GM19372 (cell line): ENCODE results near the gene MAPK8IP1.

Source experiments
- ATAC-seq: cut with Tn5 transposase; IDR thresholded peaks from one replicate; pipeline ENCODE4 v1.9.1; 2021; ENCODE audit warnings: mild to moderate bottlenecking, low read depth, moderate library complexity; ENCODE audit not compliant: unreplicated experiment

Gene MAPK8IP1

DNA sequence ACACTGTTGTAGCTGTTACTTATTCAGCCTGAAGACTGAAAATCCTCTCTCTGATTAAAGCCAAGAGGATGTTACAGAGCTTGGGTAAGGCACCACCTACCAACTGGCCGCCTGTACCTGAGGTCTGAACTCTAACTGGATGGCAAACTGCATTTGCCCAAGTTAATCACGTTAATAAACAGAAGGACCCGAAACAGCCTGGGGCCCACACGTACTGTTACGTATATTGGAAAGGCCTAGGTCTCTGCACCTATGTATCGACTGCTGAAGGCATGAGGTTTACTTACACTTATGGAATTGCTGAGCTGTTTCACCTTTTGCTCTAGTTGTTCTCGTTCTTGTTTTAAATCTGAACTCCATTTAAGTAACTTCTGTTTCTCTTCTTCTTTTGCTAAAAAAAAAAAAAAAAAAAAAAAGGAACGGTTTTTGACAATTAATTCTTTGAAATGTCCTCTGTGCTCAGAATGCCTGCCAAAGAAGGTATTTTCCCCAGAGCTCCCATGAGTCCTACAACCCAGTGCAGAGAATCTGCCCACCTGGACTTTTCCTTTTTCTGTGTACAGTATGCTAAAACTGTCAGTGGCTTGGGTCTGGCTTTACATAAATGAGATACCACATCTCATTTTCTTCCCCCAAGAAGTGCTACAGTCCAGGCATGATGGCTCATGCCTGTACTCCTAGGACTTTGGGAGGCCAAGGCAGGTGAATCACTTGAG is 50.1 kb downstream of the MAPK8IP1 start:
- no peak for ATAC-seq

GRCh38 chr11:45936511-45937054 is 51.1 kb downstream of the MAPK8IP1 start:
- ATAC-seq: no peak

GRCh38 chr11:45937916-45938315 is 52.5 kb downstream of the MAPK8IP1 start:
- no peak for ATAC-seq

DNA sequence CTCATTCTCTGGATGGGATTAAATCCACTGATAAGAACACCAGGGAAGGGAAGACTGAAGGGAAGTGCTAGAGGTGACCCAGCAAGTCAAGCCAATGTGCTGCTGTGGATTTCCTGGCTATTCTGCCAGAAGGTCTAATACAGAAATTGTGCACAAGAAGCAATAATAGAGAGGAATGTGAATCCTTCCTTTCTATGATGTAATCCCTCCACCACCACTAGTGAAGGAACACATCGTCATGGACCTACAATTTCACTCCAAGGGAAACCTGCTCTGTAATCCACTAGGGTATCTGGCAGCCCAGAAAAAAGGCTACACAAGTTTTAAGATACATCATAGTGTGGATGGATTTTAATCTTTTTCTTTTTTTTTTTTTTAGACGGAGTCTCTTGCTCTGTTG is 54.4 kb downstream of the MAPK8IP1 start:
- ATAC-seq: no peak

DNA sequence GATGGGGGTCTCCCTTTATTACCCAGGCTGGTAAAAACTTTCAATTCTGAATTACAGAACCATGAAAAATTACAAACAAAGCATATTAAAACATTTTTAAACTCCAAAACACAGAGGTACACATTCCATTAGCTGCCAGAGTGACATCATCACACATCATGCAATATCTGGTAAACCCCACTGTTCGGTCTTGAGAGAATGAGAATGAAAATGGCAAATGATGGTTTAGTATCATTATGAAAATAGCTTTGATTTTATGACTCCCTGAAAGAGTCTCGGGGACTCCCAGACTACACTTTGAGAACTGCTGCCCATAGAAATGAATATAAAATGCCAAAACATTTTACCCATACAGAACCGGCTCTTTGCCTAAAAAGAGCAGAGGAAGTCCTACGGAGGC is 55.8 kb downstream of the MAPK8IP1 start:
- no peak for ATAC-seq

- ATAC-seq: no peak
Measured at GRCh38 chr11:45942381-45942780, 56.9 kb downstream of the MAPK8IP1 start.

DNA sequence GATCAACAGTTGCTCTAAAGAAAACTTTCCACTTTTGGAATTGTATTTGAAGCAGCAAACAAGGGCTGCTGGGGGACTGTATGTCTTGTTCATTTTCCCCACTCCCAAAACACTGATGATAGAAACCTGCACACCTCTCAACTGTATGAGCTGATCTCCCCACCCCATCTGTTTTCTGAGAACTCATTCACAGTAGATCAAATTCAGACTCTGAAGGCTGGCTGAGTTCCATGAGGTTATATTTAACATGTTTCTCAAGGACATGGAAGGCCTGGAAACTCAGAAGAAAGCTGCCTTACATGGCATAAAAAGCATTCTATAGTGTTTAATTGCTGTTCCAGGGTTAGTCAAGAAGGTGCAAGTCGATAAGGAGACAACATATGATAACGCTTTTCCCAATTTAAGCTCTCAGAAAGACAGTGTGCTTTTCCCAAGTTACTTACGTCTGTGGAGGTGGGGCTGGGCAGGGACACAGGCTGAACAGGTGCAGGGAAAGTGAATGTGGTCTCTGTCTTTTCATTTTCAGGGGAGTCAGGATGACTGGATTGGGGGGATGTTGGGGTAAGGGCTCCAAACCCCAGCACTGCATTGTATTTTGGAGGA is 60.0 kb downstream of the MAPK8IP1 start:
- ATAC-seq: no peak

DNA sequence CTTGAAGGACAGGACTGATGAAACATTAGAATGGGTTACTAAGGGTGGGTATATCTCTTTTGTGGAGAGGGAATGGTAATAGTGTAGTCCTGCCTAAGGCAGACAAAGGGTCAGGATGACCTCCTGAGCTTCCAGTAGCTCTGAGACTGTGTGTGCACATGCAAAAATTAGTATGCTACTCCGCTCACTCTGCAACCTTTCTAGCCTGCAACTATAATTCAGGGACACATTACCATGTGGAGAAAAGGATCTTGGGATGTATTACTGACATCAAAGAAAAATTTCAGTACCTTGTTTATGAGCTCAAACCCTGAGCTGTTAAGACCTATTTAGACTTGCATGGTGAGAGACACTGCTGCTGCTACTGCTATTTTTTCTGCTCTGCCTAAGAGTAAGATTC is 62.4 kb downstream of the MAPK8IP1 start:
- no peak for ATAC-seq

- no peak for ATAC-seq
Measured at GRCh38 chr11:45948356-45948755, 62.9 kb downstream of the MAPK8IP1 start.

DNA sequence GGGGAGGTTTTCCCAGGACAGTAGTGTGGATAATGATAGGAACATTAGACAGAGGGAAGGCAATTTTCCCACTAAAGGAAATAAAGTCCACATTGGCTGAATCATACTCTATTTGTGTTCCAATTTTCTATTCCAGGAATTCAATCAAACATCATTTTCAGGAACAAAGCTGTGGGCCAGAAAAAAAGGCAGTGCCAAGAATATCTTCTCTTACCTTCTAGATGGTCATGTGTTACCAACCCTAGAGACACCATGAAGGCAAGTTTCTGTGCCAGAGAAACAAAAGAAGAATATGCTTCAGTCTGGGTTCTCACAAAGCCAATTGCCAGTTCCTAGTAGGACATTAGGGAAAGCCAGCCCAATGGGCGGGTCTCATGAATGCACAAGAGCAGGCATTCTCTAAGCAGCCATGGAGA is 64.5 kb downstream of the MAPK8IP1 start:
- ATAC-seq: no peak
